ENCODE data around the gene SLC48A1.
"Not testable (repeated sequence)": the region's sequence is repeated elsewhere in the genome, so short reads cannot be mapped to it uniquely, and the experiment has no call there.

Gene SLC48A1

DNA sequence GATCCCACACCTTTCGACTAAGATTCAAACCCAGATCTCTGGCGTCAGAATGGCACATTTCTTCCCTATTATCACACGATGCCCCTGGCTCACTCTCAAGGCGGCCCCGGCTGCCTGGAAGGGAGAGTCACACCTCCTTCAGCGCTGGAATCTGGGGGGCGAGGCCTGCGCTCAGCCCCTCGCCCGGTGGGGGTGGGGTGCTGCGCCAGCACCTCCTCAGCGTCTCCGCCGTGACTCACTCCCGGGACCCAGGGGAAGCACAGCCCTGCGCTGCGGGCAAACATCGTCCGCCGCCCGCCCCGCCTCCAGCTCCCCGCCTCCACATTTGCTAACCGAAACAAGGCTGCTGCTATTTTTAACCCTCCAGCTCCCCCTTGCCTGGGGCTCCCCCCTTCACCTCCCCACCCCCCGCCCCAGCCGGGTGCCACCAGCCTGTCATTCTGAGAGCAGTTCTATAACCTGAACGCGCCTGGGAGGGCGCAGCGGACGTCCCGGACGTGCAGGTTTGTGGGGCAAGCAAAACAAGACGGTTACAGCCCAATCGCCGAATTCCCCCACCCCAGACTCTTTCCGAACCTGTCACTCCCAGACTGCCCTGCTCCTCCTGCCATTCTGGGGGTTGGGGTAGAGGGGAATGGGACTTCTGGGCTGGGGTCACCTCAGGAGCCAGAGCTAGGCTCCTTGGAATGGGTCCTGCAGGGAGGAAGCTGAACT is 39.9 kb downstream of the SLC48A1 start:
- Mint-ChIP-seq H3K27ac (peak overlapping the region; percentile 99), H3K27me3 (no peaks in the 10 kb centered on the region)

DNA sequence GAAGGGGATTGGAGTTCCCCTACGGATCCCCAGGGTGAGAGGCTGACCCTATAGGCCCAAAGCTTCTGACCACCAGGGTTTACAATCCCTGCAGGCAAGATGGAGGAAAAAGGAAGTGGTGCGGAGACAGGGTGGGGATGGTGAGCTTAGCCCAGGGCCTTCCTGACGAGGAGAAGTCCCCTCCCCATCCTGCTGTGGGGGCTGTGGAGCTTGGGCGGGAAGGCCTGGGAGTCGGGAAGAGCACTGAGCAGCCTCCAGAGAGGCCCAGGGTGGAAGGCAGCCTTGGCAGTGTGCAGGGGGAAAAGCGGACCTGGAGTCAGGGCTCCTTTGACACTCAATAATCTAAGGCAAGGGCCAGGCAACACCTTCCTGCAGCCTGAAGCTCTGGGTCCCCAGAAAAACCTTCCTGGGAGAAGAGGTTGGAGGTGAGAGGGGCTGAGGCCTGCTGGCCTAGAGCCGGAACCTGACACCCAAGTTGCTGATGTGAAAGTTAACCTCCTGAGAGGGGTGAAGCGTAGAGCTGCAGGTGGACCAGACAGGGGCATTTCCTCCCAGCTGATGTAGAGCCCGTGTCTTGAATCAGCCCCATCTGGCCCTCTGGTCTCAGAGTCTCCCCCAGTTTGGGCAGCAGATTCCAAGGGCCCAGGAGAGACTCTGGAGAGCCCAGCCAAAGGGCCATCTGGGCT is 40.6 kb downstream of the SLC48A1 start:
- H3K27ac Mint-ChIP-seq = peak overlapping the region; percentile 99
- peak overlapping the region; percentile 94 for H3K4me3 Mint-ChIP-seq
- H3K36me3 Mint-ChIP-seq = peaks cover 15% of the 10 kb centered on the region
- no peaks in the 10 kb centered on the region for H3K27me3 Mint-ChIP-seq
- H3K4me1 Mint-ChIP-seq (ENCODE audit: low read depth) = peaks cover 89% of the 10 kb centered on the region
- no peaks in the 10 kb centered on the region for H3K9me3 Mint-ChIP-seq (ENCODE audit: low read depth)

More for the DNA sequence above, 39.9 kb downstream of the SLC48A1 start:
- H3K4me3 Mint-ChIP-seq = peak overlapping the region; percentile 94
- peaks cover 15% of the 10 kb centered on the region for H3K36me3 Mint-ChIP-seq
- H3K4me1 Mint-ChIP-seq (ENCODE audit: low read depth) = peaks cover 93% of the 10 kb centered on the region
- H3K9me3 Mint-ChIP-seq (ENCODE audit: low read depth) = no peaks in the 10 kb centered on the region

DNA sequence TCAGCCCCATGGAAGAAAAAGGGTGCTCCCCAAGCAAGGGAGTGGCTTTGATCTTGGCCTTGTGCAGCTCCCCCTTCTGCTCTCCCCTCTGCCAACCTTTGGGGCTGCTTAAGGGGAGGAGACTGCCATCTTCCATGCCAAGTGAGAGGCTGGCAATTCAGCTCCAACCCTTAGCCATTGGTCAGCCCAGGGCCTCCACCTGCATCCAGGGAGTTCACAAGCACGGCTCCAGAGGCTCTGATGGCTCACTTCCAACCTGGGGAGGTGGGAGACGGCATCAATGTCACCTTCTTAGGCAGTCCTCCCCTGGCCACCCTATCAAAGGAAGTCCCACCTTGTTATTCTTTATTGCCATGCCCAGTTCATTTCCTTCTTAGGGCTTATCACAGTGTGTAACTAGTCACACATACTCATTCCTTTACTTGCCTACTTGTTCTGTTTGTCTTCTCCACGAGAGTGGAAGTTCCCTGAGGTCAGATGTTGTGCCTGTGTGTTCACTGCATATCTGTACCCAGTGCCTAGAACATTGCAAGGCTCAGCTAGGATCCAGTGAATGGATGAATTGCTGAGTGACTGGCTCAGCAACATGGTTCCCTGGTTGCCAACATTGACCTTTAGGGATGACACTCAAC is 41.6 kb downstream of the SLC48A1 start:
- Mint-ChIP-seq H3K4me3 (peak overlapping the region; percentile 94), H3K27ac (peak overlapping the region; percentile 99), H3K9me3 (ENCODE audit: low read depth) (no peaks in the 10 kb centered on the region), H3K4me1 (ENCODE audit: low read depth) (peaks cover 82% of the 10 kb centered on the region), H3K36me3 (peaks cover 15% of the 10 kb centered on the region), H3K27me3 (no peaks in the 10 kb centered on the region)

DNA sequence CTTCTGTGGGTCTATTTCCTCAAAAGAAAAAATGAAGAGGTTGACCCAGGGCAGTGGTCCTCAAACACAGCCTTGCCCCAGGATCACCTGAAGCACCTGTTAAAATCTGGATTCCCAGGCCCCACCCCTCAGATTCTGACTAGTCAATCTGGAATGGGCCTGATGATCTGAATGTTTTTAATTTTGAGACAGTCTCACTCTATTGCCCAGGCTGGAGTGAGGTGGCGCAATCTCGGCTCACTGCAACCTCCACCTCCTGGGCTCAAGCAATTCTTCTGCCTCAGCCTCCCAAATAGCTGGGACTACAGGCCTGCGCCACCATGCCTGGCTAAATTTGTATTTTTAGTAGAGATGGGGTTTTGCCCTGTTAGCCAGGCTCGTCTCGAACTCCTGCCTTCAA is 42.4 kb downstream of the SLC48A1 start:
- H3K9me3 Mint-ChIP-seq (ENCODE audit: low read depth); H3K27me3 Mint-ChIP-seq: not testable (repeated sequence)
- Mint-ChIP-seq H3K4me1 (ENCODE audit: low read depth) (peaks cover 78% of the 10 kb centered on the region), H3K36me3 (peaks cover 15% of the 10 kb centered on the region), H3K4me3 (peak overlapping the region; percentile 94), H3K27ac (peak overlapping the region; percentile 99)

DNA sequence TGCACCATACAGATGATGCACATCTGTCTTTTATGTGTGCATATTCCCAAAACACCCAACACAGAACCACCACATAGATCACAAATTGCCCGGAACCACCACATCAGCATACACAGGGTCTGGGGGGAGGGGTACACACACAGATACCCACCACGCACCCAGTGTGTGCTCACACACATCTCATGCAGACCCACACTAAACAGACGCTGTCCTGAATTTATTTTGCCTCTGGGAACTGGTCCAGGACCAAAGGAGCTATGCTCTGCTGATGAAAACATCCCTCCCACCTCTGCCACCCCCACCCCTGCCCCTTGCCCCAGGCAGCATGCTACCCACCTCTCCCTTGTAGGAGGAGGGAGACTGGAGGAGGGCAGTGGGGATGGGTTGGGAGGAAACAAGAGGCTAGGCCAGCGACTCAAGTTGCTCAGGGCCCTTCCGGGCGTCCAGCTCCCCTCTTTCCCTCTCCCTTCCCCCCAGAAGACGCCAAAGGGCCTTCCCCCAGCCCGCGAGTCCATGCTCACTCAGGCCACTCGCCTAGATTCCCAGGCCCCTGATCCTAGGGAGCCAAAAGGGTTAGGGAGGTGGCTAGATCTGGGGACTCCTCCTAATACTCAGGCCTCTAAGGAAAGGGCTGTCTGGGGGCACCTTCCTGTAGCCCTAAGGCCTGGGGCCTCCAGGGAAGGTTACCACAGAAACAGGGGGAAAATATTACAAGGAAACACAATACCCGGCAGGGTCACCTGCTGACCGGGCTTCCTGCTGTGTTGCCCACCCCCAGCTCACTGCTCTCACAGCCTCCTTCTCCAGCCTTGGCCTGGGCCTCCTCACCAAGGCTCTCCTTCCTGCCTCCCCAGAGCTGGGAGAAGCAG is 43.6 kb downstream of the SLC48A1 start:
- Mint-ChIP-seq H3K4me3 (peak overlapping the region; percentile 94), H3K4me1 (ENCODE audit: low read depth) (peaks cover 77% of the 10 kb centered on the region), H3K27ac (peak overlapping the region; percentile 99), H3K27me3 (no peaks in the 10 kb centered on the region), H3K9me3 (ENCODE audit: low read depth) (no peaks in the 10 kb centered on the region), H3K36me3 (peaks cover 15% of the 10 kb centered on the region)

DNA sequence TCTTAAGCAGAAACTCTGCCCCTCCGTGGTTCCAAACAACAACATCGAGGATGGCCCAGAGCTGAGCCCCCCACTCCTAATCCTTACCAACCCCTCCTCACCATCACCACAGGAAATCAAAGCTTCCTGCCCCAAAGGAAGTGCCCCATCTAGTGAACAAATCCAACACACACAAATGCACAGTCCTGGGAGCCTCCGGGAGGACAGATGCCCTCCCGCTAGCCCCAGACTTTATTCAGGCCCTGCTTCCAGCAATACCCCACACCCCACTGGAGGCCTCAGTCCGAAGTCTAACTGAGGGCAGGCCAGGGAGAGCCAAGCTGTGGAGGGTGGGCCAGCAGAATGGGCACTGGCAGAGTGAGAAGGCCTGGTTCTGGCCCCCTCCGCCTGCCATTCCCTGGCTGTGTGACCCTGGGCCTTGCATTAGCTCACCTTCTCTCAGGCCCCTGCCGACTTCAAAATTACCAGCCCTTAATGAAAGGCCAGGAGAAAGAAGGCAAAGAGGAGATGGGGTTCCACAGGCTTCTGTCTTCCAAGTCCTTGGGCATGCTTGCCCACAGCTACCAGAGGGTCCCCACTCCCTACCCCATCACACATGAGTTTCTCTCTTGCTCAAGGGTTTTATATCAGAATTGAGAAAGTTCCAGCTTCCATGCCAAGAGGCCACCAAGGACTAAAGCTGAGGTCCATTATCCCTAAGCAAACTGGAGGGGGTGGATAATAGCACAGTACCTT is 44.4 kb downstream of the SLC48A1 start:
- peaks cover 15% of the 10 kb centered on the region for H3K36me3 Mint-ChIP-seq
- H3K9me3 Mint-ChIP-seq (ENCODE audit: low read depth) = no peaks in the 10 kb centered on the region
- peaks cover 78% of the 10 kb centered on the region for H3K4me1 Mint-ChIP-seq (ENCODE audit: low read depth)
- H3K4me3 Mint-ChIP-seq = peak overlapping the region; percentile 94
- H3K27me3 Mint-ChIP-seq = no peaks in the 10 kb centered on the region
- peak overlapping the region; percentile 99 for H3K27ac Mint-ChIP-seq

DNA sequence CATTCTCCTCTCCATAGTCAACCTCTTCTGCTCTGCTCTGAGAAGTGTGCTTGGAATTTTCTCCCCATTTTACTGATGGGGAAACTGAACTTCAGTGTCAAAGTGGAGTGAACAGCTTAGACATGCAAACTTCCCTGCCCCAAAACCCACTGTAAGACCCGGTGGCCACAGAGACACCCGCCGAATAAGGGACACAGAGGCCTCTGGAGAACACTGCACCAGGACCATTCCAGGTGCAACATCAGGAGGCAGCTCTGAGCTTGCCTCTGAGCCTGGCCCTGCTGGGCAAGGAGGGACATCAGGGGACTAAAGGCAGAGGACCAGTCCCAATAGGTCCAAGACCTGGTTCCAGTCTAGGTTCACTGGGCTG is 45.0 kb downstream of the SLC48A1 start:
- Mint-ChIP-seq H3K27me3 (no peaks in the 10 kb centered on the region), H3K27ac (peak overlapping the region; percentile 99), H3K9me3 (ENCODE audit: low read depth) (no peaks in the 10 kb centered on the region), H3K4me1 (ENCODE audit: low read depth) (peaks cover 80% of the 10 kb centered on the region), H3K4me3 (peak overlapping the region; percentile 94), H3K36me3 (peaks cover 15% of the 10 kb centered on the region)

DNA sequence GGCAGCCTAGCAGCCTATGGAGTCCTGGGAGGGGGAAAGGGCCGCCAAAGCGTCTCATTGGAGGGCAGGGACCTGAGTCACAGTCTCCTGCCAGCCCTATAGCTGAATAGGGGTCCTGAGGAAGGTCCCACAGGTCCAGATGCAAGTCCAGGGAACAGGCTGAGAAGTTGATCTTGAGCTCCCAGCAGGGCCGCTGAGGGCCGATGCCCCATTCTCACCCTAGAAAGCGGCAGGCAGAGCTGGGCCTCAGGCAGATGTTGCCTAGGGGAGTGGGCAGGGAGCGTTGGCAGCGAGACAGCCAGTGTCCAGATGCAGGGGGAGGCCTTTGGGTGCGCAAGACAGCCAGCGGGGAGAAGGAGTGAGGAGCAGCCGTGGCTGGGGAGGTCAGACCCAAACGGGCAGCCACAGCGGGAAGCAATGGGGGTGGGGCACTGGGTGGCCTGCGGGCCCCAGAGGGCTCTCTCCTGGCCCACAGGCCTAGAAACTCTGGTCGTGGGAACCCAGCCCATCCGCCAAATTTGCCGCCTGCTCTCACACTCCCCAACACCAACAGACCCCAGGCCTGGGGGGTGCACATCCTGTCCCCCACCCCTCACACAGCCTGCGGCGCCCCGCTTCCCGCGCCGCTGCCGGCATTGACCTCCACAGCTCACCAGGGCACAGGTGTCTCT is 45.6 kb downstream of the SLC48A1 start:
- Mint-ChIP-seq H3K4me1 (ENCODE audit: low read depth) (peaks cover 80% of the 10 kb centered on the region), H3K36me3 (peaks cover 13% of the 10 kb centered on the region), H3K27ac (peak overlapping the region; percentile 99), H3K9me3 (ENCODE audit: low read depth) (no peaks in the 10 kb centered on the region), H3K27me3 (no peaks in the 10 kb centered on the region), H3K4me3 (peak overlapping the region; percentile 94)

DNA sequence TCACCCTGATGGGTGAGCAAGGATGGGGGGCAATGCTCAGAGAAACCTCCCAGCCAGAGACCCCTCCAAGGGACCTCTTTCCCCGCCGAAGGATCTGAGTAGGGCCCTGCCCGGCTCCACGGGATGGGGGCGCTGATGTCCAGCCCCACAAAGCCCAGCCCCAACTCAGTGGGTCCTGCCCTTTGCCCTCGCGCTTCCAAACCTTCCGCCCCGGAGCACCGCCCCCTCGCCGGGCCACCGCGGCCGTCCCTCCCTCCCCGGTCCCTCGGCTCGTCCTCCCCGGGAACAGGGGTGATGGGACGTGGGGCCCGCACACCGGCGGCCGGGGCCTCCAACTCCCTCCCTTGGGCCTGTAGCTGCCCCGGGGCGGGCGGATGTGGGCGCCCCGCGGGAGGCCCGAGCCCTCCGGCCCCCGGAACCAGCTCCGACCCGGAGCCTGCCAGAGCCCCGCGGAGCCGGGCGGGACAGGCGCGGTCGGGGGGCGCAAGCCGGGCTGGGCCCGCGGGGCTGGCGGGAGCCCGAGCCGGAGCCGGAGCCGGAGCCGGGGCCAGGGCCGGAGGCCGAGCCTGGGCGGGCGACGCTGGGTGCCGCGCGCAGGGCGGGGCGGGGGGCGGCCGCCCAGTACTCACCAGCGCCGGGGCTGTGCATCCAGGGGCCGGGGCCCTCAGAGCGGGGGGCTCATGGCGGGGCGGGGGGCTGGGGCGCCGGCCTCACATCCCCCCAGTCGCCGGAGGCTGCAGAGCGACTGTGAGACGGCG is 46.3 kb downstream of the SLC48A1 start:
- Mint-ChIP-seq H3K27ac (peak overlapping the region; percentile 99), H3K27me3 (no peaks in the 10 kb centered on the region), H3K4me3 (peak overlapping the region; percentile 94), H3K4me1 (ENCODE audit: low read depth) (peaks cover 80% of the 10 kb centered on the region), H3K36me3 (peaks cover 10% of the 10 kb centered on the region), H3K9me3 (ENCODE audit: low read depth) (no peaks in the 10 kb centered on the region)

DNA sequence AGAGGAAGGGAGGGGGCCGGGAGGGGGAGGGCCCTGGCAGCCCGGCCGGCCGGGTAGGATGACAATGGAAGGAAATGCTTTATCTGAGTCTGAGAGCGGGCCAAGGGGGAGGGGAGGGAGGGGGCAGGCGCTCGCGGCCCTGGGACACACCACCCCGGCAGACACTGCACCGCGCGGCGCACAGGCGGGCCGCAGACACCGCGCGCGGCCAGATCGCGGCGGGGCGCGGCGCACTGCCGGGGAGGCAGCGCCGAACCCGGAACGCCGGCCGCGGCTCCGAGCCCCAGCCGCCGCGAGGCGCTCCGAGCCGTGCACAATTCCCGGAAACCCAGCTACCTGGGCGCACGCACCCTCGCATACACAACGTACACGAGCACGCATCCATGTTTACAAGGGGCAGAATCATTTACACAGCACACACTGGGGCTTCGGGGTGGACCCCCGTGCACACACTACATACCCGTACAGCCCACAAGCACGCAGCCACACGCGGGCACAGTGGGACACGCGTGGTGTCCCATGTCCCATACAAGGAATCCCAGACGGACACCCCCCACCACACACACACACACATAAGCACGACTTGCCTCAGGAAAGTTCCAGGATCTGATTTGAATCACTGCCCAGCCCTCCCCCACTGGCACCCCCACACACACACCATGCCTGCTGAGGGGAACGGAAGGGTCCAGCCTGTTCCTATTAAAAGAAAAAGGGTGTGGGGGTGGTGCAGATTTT is 47.0 kb downstream of the SLC48A1 start, which contains the start of gene HDAC7:
TSS of gene HDAC7 (minus strand) at position 8 of the 735 bp plus-strand sequence. CDS start 118 bp downstream, outside the sequence.
- H3K27ac Mint-ChIP-seq = peak within 1 kb of the TSS; percentile 99
- H3K27me3 Mint-ChIP-seq = no peaks in the 10 kb centered on the region
- peaks cover 4% of the 10 kb centered on the region for H3K36me3 Mint-ChIP-seq
- no peaks in the 10 kb centered on the region for H3K9me3 Mint-ChIP-seq (ENCODE audit: low read depth)
- H3K4me3 Mint-ChIP-seq = peak within 1 kb of the TSS; percentile 94
- peaks cover 80% of the 10 kb centered on the region for H3K4me1 Mint-ChIP-seq (ENCODE audit: low read depth)

DNA sequence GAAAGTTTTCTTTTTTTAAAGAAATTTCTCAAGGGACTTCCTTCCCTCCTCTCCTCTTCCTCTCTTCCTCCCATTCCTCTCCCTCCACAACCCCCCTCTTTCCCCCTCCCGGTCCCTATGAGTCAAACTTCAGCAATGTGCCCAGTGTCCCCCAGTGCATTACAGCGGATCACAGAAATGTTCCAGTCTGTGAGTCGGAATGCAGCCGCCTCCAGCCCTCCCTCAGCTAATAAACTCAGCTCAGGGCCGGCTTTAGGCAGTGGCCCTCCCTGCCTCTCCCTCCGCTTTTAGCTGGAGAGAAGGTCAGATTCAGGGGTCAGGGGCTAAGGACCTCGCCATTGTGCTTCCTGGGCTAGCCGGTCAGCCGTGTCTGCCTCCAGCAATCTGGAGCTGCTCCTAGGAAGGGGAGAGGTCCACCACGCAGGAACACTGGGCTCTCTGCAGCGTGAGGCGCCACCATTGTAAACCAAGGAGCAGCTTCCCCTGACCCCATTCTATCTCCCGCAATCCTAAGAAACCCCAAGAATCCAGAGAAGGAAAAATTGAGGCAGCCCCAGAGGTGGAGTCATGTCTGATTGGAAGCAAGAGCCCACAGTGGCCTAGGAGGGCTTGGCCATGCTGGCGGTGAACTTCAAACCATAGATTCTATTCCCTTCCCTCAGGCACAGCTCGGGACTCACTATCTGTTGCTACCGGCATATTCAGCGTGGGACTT is 47.8 kb downstream of the SLC48A1 start:
- peak overlapping the region; percentile 99 for H3K27ac Mint-ChIP-seq
- H3K27me3 Mint-ChIP-seq = no peaks in the 10 kb centered on the region
- H3K4me1 Mint-ChIP-seq (ENCODE audit: low read depth) = peaks cover 80% of the 10 kb centered on the region
- H3K4me3 Mint-ChIP-seq = peak overlapping the region; percentile 94
- no peaks in the 10 kb centered on the region for H3K9me3 Mint-ChIP-seq (ENCODE audit: low read depth)
- H3K36me3 Mint-ChIP-seq = peaks cover 4% of the 10 kb centered on the region

DNA sequence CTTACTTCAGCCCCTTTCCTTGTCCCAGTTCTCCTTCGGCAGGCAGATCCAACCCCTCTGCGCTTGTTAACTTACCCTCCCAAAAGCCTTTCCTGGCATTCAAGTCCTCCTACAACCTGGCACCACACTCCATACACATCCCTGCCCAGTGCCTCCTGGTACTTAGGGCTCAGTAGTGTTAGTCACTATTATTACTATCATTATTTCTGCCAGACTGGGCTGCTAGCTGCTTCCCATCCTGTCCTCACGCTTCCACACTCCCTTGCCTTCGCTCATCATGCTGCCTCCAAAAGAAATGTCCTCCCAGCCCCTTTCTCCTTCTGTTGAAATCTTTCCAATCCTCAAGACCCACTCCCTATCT is 48.3 kb downstream of the SLC48A1 start:
- H3K4me3 Mint-ChIP-seq = peak overlapping the region; percentile 94
- peaks cover 80% of the 10 kb centered on the region for H3K4me1 Mint-ChIP-seq (ENCODE audit: low read depth)
- no peaks in the 10 kb centered on the region for H3K27me3 Mint-ChIP-seq
- peak overlapping the region; percentile 99 for H3K27ac Mint-ChIP-seq
- H3K9me3 Mint-ChIP-seq (ENCODE audit: low read depth) = no peaks in the 10 kb centered on the region
- H3K36me3 Mint-ChIP-seq = peaks cover 4% of the 10 kb centered on the region
